Glomerular visceral epithelial cell (primary cell): Measurements from ENCODE around the gene MC3R.
"Not testable (repeated sequence)": the region's sequence is repeated elsewhere in the genome, so short reads cannot be mapped to it uniquely, and the experiment has no call there.

Experiments
- DNase-seq: peaks from one replicate; pipeline ENCODE4 v3.0.0-alpha.2; 2016; ENCODE audit errors: extremely low spot score

The MC3R gene

GRCh38 chr20:56247954-56248782, at the start of gene MC3R:
TSS of gene MC3R (plus strand) at chr20:56248732. CDS start at chr20:56248844, 112 bp downstream.
- peak; percentile 25 for DNase-seq

- DNase-seq = no peak
These were observed 48.1 kb upstream of the MC3R start for GRCh38 chr20:56200456-56200855.

GRCh38 chr20:56202493-56203077, 45.9 kb upstream of the MC3R start:
- no peak for DNase-seq

GRCh38 chr20:56204206-56204605, 44.3 kb upstream of the MC3R start:
- no peak for DNase-seq

GRCh38 chr20:56205346-56205745, 43.2 kb upstream of the MC3R start:
- no peak for DNase-seq

GRCh38 chr20:56207656-56208055, 40.9 kb upstream of the MC3R start:
- no peak for DNase-seq

GRCh38 chr20:56208121-56208520, 40.4 kb upstream of the MC3R start:
- DNase-seq = no peak

GRCh38 chr20:56211051-56211450, 37.5 kb upstream of the MC3R start:
- no peak for DNase-seq

GRCh38 chr20:56212091-56212490, 36.4 kb upstream of the MC3R start:
- no peak for DNase-seq

GRCh38 chr20:56213321-56213720, 35.2 kb upstream of the MC3R start:
- DNase-seq = no peak

- DNase-seq = no peak
These were observed 33.4 kb upstream of the MC3R start for GRCh38 chr20:56215115-56215514.

GRCh38 chr20:56217829-56218228, 30.7 kb upstream of the MC3R start:
- DNase-seq = no peak

- not testable (repeated sequence) for DNase-seq
These were observed 27.3 kb upstream of the MC3R start for GRCh38 chr20:56221186-56221585.

- DNase-seq = no peak
These were observed 26.3 kb upstream of the MC3R start for GRCh38 chr20:56222201-56222600.

GRCh38 chr20:56222945-56223344, 25.6 kb upstream of the MC3R start:
- DNase-seq = no peak

- DNase-seq = no peak
These were observed 25.2 kb upstream of the MC3R start for GRCh38 chr20:56223352-56223751.

GRCh38 chr20:56228021-56228420, 20.5 kb upstream of the MC3R start:
- DNase-seq = no peak

- no peak for DNase-seq
These were observed 18.7 kb upstream of the MC3R start for GRCh38 chr20:56229812-56230211.

GRCh38 chr20:56234110-56234509, 14.4 kb upstream of the MC3R start:
- no peak for DNase-seq

- no peak for DNase-seq
These were observed 11.2 kb upstream of the MC3R start for GRCh38 chr20:56237335-56237734.

- no peak for DNase-seq
These were observed 4.3 kb upstream of the MC3R start for GRCh38 chr20:56244259-56244658.

GRCh38 chr20:56245761-56246160, 2.8 kb upstream of the MC3R start:
- DNase-seq = no peak

- DNase-seq = peak; percentile 13
These were observed 868 bp downstream of the MC3R start for GRCh38 chr20:56249244-56249955.
